ENCODE measurements around the gene RPA1. TPM values are rescaled to one million over a fixed set of nuclear protein-coding genes. Genes with fewer than 3 reads are reported as not detected.
A peak's percentile ranks its signal among the peaks of the same experiment; 100 is the strongest.

The RPA1 gene
- total and polyA plus RNA-seq, 2 of the 8 experiments (the other 6 are each of a cell fraction or from before 2014, with no cell fraction given): 79.1 to 194 TPM

DNA sequence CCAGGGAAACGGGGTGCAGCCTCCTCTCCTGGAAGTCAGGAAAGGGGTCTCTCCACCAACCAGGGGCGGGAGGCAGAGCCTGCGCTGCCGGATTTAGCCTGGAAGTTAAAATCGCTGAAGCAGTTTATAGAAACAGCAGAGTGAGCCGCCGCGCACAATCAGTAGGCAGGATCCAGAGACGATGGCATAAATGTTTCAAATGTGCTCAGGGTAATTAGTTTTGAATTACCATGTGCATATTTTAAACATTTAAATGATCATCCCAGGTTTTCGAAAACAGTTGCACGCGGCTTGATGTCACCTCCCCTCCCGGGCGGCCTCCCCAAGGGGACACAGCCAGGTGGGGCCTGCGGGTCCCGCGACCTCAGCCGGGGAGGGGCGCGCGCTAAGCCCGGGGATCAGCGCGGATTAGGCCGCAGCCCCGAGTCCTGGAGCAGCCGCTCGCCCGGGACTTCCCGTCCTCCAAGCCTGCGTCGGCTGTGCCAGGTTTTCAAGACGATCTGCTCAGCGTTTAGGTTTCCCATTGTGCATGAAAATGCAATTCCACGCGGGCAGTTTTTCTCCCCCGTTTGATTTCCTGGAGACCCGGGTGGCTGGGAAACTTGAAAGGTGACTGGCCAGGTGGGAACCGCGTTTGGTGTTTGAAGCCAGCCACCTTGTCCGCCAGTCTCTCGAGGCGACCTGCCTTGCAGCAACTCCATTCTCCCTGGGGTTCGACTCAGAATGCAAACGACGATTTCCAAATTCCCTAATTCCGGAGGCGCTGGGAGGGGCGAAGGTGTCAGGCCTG is 78.3 kb downstream of the RPA1 start (continued):
- TF ChIP-seq, protein P1, sequence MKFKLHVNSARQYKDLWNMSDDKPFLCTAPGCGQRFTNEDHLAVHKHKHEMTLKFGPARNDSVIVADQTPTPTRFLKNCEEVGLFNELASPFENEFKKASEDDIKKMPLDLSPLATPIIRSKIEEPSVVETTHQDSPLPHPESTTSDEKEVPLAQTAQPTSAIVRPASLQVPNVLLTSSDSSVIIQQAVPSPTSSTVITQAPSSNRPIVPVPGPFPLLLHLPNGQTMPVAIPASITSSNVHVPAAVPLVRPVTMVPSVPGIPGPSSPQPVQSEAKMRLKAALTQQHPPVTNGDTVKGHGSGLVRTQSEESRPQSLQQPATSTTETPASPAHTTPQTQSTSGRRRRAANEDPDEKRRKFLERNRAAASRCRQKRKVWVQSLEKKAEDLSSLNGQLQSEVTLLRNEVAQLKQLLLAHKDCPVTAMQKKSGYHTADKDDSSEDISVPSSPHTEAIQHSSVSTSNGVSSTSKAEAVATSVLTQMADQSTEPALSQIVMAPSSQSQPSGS (IDR thresholded peaks at IDR 0.05; ENCODE audit: low read length): no peak
- TF ChIP-seq RXRA (IDR thresholded peaks at IDR 0.05; ENCODE audit: insufficient read depth, low read depth, low read length): no peak
- no peak for TF ChIP-seq KDM1A (IDR thresholded peaks at IDR 0.05; ENCODE audit: borderline replicate concordance, low read length)
- TF ChIP-seq SP2 (IDR thresholded peaks at IDR 0.05; ENCODE audit: low read length): no peak
- no peak for TF ChIP-seq BRCA1 (IDR thresholded peaks at IDR 0.05; ENCODE audit: low read depth, low read length)
- TF ChIP-seq, protein P2, sequence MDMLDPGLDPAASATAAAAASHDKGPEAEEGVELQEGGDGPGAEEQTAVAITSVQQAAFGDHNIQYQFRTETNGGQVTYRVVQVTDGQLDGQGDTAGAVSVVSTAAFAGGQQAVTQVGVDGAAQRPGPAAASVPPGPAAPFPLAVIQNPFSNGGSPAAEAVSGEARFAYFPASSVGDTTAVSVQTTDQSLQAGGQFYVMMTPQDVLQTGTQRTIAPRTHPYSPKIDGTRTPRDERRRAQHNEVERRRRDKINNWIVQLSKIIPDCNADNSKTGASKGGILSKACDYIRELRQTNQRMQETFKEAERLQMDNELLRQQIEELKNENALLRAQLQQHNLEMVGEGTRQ (IDR thresholded peaks at IDR 0.05; ENCODE audit: low read length): no peak
- TF ChIP-seq, protein P3, sequence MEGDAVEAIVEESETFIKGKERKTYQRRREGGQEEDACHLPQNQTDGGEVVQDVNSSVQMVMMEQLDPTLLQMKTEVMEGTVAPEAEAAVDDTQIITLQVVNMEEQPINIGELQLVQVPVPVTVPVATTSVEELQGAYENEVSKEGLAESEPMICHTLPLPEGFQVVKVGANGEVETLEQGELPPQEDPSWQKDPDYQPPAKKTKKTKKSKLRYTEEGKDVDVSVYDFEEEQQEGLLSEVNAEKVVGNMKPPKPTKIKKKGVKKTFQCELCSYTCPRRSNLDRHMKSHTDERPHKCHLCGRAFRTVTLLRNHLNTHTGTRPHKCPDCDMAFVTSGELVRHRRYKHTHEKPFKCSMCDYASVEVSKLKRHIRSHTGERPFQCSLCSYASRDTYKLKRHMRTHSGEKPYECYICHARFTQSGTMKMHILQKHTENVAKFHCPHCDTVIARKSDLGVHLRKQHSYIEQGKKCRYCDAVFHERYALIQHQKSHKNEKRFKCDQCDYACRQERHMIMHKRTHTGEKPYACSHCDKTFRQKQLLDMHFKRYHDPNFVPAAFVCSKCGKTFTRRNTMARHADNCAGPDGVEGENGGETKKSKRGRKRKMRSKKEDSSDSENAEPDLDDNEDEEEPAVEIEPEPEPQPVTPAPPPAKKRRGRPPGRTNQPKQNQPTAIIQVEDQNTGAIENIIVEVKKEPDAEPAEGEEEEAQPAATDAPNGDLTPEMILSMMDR (IDR thresholded peaks at IDR 0.05; ENCODE audit: control extremely low read depth in 1 of 3, insufficient read depth in 1 of 3, low read depth in 1 of 3, low read length in 3 of 3): no peak
- no peak for TF ChIP-seq FOSL1 (IDR thresholded peaks at IDR 0.05; ENCODE audit: insufficient read depth, low read depth, low read length)
- peak; percentile 84 for TF ChIP-seq SP1 (IDR thresholded peaks at IDR 0.05; ENCODE audit: low read depth, low read length)
- TF ChIP-seq, protein P4, sequence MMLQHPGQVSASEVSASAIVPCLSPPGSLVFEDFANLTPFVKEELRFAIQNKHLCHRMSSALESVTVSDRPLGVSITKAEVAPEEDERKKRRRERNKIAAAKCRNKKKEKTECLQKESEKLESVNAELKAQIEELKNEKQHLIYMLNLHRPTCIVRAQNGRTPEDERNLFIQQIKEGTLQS (IDR thresholded peaks at IDR 0.05; ENCODE audit: insufficient read depth, low read depth, low read length): no peak
- no peak for TF ChIP-seq CEBPB (IDR thresholded peaks at IDR 0.05; ENCODE audit: low read depth, low read length)
- no peak for TF ChIP-seq SIRT6 (IDR thresholded peaks at IDR 0.05; ENCODE audit: low read length)

Data from H1 (cell line).